ENCODE data around the gene CADM2.

The CADM2 gene

GRCh38 chr3:85498177-85498576 lies 539.4 kb downstream of the CADM2 start:
- no peak for TF ChIP-seq GATA1 (IDR thresholded peaks at IDR 0.05; ENCODE audit: low read depth, low read length)
- no peak for TF ChIP-seq POLR2A (IDR thresholded peaks at IDR 0.05; ENCODE audit: low read length)
- no peak for DNase-seq

DNA sequence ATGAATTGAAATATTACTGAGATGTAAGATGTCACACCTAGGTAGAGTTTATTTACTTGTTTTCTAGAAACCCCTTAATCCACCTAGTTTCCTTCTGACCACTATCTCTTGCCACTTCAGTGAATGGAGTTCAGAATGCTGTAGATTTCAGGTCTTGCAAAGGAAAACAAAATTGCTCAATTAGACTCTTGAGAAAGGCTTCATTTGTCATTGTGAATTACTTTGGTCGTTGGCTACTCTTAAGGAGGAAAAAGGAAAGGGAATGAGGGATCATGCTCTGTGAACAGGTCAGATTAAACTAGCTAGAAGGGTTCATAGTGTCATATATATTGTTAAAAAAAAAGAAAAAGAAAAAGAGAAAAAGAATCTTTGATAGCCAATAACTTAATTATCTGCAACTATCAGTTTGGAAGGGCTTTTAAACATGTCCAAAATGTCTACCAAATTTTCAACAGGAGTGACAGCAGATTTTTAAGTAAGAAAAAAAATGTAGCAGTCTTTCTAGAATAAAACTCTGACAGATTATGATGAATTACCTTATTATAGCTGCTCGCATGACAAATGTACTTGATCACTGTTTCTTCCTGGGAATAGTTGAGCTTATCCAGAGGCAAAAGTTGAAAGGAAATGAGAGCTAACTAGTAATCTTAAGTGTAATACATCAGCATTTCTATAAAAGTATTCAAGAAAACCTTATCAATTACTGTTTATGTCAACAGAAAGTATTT lies 543.5 kb downstream of the CADM2 start:
- DNase-seq, result no peak
- TF ChIP-seq POLR2A (IDR thresholded peaks at IDR 0.05; ENCODE audit: low read length) (no peak), GATA1 (IDR thresholded peaks at IDR 0.05; ENCODE audit: low read depth, low read length) (no peak)

DNA sequence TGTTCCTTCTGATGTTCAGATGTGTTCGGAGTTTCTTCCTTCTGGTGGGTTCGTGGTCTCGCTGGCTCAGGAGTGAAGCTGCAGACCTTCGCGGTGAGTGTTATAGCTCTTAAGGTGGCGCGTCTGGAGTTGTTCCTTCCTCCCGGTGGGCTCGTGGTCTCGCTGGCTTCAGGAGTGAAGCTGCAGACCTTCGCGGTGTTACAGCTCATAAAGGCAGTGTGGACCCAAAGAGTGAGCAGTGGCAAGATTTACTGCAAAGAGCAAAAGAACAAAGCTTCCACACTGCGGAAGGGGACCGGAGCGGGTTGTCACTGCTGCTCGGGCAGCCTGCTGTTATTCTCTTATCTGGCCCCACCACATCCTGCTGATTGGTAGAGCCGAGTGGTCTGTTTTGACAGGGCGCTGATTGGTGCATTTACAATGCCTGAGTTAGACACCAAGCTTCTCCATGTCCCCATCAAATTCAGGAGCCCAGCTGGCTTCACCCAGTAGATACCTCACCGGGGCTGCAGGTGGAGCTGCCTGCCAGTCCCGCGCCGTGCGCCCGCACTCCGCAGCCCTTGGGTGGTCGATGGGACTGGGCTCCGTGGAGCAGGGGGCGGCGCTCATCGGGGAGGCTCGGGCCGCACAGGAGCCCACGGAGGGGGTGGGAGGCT lies 545.5 kb downstream of the CADM2 start:
- DNase-seq, result peak; percentile 61 to 73

- DNase-seq, result peak; percentile 10 to 18
Measured at GRCh38 chr3:85504785-85505511, 546.2 kb downstream of the CADM2 start.

- peak; percentile 5 to 14 for DNase-seq
Measured at GRCh38 chr3:85507052-85507451, 548.3 kb downstream of the CADM2 start.

GRCh38 chr3:85508659-85509058 lies 549.9 kb downstream of the CADM2 start:
- TF ChIP-seq GATA1 (IDR thresholded peaks at IDR 0.05; ENCODE audit: low read depth, low read length) (no peak), POLR2A (IDR thresholded peaks at IDR 0.05; ENCODE audit: low read length) (no peak)
- DNase-seq, result no peak

GRCh38 chr3:85516146-85516545 lies 557.4 kb downstream of the CADM2 start:
- TF ChIP-seq GATA1 (IDR thresholded peaks at IDR 0.05; ENCODE audit: low read depth, low read length) (no peak), POLR2A (IDR thresholded peaks at IDR 0.05; ENCODE audit: low read length) (no peak)

DNA sequence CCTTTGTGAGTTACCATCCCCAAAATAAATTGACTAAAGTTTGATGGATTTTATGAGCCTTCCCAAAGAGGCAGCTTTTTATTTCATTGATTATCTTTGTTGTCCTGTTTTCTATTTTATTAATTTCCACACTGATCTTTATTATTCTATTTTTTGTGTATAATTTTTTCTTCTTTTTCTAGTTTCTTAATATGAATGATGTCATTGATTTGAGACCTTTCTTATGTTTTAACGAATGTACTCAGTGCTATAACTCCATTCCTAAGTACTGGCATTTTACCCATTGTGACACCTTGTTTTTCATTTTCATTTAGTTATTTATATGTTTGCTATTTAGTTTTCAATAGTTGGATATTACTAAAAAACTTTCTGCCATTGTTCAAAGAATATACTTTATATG lies 565.3 kb downstream of the CADM2 start:
- DNase-seq, result no peak
- TF ChIP-seq GATA1 (IDR thresholded peaks at IDR 0.05; ENCODE audit: low read depth, low read length) (no peak), POLR2A (IDR thresholded peaks at IDR 0.05; ENCODE audit: low read length) (no peak)

More at GRCh38 chr3:85516146-85516545, 557.4 kb downstream of the CADM2 start:
- DNase-seq, result no peak

DNA sequence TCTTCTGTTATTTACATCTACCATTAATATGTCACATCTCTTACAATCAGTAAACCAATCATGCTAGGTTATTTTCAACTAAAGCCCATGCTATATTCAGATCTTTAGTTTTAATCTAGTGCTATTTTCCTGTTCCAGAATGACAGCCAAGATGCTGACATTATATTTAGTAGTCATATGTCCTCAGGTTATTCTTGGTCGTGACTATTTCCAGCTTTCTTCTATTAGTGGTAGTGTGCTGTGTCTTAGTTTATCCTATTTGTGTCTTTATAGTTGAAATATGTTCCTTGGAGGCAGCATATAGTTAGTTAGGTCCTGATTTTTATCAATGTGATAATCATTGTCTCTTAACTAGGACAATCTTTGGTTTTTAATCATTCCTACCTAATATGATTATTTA lies 566.5 kb downstream of the CADM2 start:
- TF ChIP-seq GATA1 (IDR thresholded peaks at IDR 0.05; ENCODE audit: low read depth, low read length) (no peak), POLR2A (IDR thresholded peaks at IDR 0.05; ENCODE audit: low read length) (no peak)
- no peak for DNase-seq

GRCh38 chr3:85533586-85533985 lies 574.8 kb downstream of the CADM2 start:
- no peak for TF ChIP-seq POLR2A (IDR thresholded peaks at IDR 0.05; ENCODE audit: low read length)
- no peak for TF ChIP-seq GATA1 (IDR thresholded peaks at IDR 0.05; ENCODE audit: low read depth, low read length)

GRCh38 chr3:85535517-85535916 lies 576.7 kb downstream of the CADM2 start:
- TF ChIP-seq GATA1 (IDR thresholded peaks at IDR 0.05; ENCODE audit: low read depth, low read length) (no peak), POLR2A (IDR thresholded peaks at IDR 0.05; ENCODE audit: low read length) (no peak)
- DNase-seq, result no peak

More at GRCh38 chr3:85533586-85533985, 574.8 kb downstream of the CADM2 start:
- DNase-seq, result no peak

- TF ChIP-seq GATA1 (IDR thresholded peaks at IDR 0.05; ENCODE audit: low read depth, low read length) (no peak), POLR2A (IDR thresholded peaks at IDR 0.05; ENCODE audit: low read length) (no peak)
- DNase-seq, result no peak
Measured at GRCh38 chr3:85539232-85539631, 580.4 kb downstream of the CADM2 start.

- DNase-seq, result no peak
- TF ChIP-seq GATA1 (IDR thresholded peaks at IDR 0.05; ENCODE audit: low read depth, low read length) (no peak), POLR2A (IDR thresholded peaks at IDR 0.05; ENCODE audit: low read length) (no peak)
Measured at GRCh38 chr3:85554153-85554552, 595.4 kb downstream of the CADM2 start.

DNA sequence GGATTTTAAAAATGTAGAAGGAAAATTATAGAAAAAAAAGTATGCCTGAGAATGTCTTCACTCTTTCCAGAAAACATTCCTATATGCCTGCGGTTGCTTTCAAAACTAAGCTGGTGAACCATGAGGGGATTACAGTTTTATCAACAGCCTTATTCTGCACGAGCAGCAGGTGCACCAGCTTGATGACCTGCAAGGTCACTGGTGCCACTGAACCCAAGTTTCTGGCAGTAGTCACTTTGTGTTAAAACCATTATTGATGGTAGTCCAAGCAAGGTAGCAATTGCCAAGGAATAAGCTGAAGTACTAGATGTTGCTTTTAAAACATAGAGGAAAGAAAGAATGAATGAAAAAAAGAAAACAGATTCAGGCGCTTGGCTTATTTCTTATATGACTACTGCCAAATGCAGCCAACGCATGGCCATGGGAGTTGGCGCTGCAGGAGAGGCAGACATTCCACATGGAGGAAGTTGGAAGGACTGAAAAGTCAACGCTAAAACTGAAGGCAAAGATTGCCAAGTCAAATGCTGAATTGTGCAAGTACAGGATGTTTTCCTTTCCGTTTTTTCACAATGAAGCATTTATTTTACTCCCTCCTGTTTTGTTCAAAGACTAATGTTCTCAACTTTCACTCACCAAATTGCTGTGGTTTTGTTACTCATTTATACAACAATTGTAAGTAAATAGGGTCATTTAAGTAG lies 601.4 kb downstream of the CADM2 start:
- no peak for TF ChIP-seq GATA1 (IDR thresholded peaks at IDR 0.05; ENCODE audit: low read depth, low read length)
- TF ChIP-seq POLR2A (IDR thresholded peaks at IDR 0.05; ENCODE audit: low read length), result no peak
- DNase-seq, result no peak

All from erythroblast (primary cell).